K562 (cell line): ENCODE results near the gene DIRAS2.

Experiments used
- CHD2 ChIP-seq: IDR thresholded peaks from 2 replicates; pipeline ENCODE4 v1.6.1; 2011; ENCODE audit warnings: low read depth, low read length
- EP300 ChIP-seq: IDR thresholded peaks from 2 replicates; pipeline ENCODE4 v1.6.1; 2012; ENCODE audit warnings: low read length, improper control_type of control experiment
- FOXP1 ChIP-seq: sonication (generic); formaldehyde crosslinking; IDR thresholded peaks from 2 replicates; pipeline ENCODE4 v1.8.0; 2022; ENCODE audit warnings: mild to moderate bottlenecking, missing genetic modification reagents
- POLR2A ChIP-seq: fragments of 450-650 bp; conservative IDR thresholded peaks from 2 replicates; pipeline ENCODE4 v1.6.1; 2016
- PRDM10 ChIP-seq: fragments of 450-650 bp; IDR thresholded peaks from 2 replicates; pipeline ENCODE4 v1.6.1; 2018; ENCODE audit not compliant: partially characterized antibody
- SP2 ChIP-seq: IDR thresholded peaks from 2 replicates; pipeline ENCODE4 v1.6.1; 2011; ENCODE audit warnings: mild to moderate bottlenecking, low read depth, low read length, moderate library complexity; ENCODE audit not compliant: poor library complexity, severe bottlenecking; ENCODE audit errors: extremely low read depth
- TAL1 ChIP-seq: fragments of 450-650 bp; IDR thresholded peaks from 2 replicates; pipeline ENCODE4 v1.6.1; 2016; ENCODE audit warnings: mild to moderate bottlenecking
- ZNF384 ChIP-seq: IDR thresholded peaks from 2 replicates; pipeline ENCODE4 v1.6.1; 2012; ENCODE audit warnings: low read depth, low read length, improper control_type of control experiment
- ZNF408 ChIP-seq: fragments of 250-450 bp; sonication (Bioruptor Pico); IDR thresholded peaks from 2 replicates; pipeline ENCODE4 v1.4.0; 2020; ENCODE audit warnings: low read depth, mild to moderate bottlenecking, moderate library complexity
- TF ChIP-seq, protein P1 (sequence below): fragments of 450-650 bp; conservative IDR thresholded peaks from 2 replicates; pipeline ENCODE4 v1.6.1; 2016; ENCODE audit warnings: missing genetic modification characterization, low read depth, mild to moderate bottlenecking, missing compliant biosample characterization, moderate library complexity
- TF ChIP-seq, protein P2 (sequence below), 3 experiments: IDR thresholded peaks in 2 of 3; conservative IDR thresholded peaks in 1 of 3; 2 replicates each; pipeline ENCODE4 v1.5.1; 2011 to 2012; ENCODE audit warnings: low read length in 3 of 3, mild to moderate bottlenecking in 3 of 3, control low read depth in 2 of 3, improper control_type of control experiment in 1 of 3, inconsistent platforms in 1 of 3, low read depth in 1 of 3, mixed read lengths in 1 of 3, moderate library complexity in 1 of 3; ENCODE audit not compliant: insufficient read depth in 2 of 3
- TF ChIP-seq, protein P3 (sequence below), 2 experiments: fragments of 450-650 bp; formaldehyde crosslinking in 1 of 2; IDR thresholded peaks; 2 replicates each; pipeline versions ENCODE4 v1.4.0 to v1.6.1; 2014 to 2020; ENCODE audit warnings: mild to moderate bottlenecking in 2 of 2, borderline replicate concordance in 1 of 2, low read depth in 1 of 2

DNA sequence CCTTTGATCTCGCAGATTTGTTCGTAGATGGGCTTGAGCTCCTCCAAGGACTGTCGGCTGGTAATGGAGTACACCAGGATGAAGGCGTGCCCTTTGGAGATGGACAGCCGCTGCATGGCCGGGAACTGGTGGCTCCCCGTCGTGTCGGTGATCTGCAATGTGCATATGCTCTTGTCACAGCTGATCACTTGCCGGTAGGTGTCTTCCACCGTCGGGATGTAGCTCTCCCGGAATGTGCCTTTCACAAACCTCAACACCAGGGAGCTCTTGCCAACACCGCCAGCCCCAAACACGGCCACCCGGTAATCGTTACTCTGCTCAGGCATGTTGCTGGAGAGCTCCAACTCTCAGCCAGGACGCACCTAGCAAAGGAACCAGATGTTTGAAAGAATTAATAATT, 29.1 kb downstream of the DIRAS2 start:
- TF ChIP-seq, protein P1, sequence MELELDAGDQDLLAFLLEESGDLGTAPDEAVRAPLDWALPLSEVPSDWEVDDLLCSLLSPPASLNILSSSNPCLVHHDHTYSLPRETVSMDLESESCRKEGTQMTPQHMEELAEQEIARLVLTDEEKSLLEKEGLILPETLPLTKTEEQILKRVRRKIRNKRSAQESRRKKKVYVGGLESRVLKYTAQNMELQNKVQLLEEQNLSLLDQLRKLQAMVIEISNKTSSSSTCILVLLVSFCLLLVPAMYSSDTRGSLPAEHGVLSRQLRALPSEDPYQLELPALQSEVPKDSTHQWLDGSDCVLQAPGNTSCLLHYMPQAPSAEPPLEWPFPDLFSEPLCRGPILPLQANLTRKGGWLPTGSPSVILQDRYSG (tag), result no peak
- TF ChIP-seq EP300, result no peak
- TF ChIP-seq, protein P2, sequence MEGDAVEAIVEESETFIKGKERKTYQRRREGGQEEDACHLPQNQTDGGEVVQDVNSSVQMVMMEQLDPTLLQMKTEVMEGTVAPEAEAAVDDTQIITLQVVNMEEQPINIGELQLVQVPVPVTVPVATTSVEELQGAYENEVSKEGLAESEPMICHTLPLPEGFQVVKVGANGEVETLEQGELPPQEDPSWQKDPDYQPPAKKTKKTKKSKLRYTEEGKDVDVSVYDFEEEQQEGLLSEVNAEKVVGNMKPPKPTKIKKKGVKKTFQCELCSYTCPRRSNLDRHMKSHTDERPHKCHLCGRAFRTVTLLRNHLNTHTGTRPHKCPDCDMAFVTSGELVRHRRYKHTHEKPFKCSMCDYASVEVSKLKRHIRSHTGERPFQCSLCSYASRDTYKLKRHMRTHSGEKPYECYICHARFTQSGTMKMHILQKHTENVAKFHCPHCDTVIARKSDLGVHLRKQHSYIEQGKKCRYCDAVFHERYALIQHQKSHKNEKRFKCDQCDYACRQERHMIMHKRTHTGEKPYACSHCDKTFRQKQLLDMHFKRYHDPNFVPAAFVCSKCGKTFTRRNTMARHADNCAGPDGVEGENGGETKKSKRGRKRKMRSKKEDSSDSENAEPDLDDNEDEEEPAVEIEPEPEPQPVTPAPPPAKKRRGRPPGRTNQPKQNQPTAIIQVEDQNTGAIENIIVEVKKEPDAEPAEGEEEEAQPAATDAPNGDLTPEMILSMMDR (IDR thresholded peaks at IDR 0.05 in 2 of 3, conservative IDR thresholded peaks at IDR 0.05 in 1 of 3; ENCODE audit: insufficient read depth in 2 of 3, low read depth in 1 of 3, low read length in 3 of 3), result no peak
- no peak for TF ChIP-seq ZNF384
- no peak for TF ChIP-seq FOXP1 (CRISPR knock-in tag)
- TF ChIP-seq POLR2A, result no peak
- TF ChIP-seq, protein P3, sequence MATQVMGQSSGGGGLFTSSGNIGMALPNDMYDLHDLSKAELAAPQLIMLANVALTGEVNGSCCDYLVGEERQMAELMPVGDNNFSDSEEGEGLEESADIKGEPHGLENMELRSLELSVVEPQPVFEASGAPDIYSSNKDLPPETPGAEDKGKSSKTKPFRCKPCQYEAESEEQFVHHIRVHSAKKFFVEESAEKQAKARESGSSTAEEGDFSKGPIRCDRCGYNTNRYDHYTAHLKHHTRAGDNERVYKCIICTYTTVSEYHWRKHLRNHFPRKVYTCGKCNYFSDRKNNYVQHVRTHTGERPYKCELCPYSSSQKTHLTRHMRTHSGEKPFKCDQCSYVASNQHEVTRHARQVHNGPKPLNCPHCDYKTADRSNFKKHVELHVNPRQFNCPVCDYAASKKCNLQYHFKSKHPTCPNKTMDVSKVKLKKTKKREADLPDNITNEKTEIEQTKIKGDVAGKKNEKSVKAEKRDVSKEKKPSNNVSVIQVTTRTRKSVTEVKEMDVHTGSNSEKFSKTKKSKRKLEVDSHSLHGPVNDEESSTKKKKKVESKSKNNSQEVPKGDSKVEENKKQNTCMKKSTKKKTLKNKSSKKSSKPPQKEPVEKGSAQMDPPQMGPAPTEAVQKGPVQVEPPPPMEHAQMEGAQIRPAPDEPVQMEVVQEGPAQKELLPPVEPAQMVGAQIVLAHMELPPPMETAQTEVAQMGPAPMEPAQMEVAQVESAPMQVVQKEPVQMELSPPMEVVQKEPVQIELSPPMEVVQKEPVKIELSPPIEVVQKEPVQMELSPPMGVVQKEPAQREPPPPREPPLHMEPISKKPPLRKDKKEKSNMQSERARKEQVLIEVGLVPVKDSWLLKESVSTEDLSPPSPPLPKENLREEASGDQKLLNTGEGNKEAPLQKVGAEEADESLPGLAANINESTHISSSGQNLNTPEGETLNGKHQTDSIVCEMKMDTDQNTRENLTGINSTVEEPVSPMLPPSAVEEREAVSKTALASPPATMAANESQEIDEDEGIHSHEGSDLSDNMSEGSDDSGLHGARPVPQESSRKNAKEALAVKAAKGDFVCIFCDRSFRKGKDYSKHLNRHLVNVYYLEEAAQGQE (IDR thresholded peaks at IDR 0.05; ENCODE audit: borderline replicate concordance), result no peak
- TF ChIP-seq, protein P3 (CRISPR knock-in tag; IDR thresholded peaks at IDR 0.05; ENCODE audit: low read depth), result no peak
- TF ChIP-seq CHD2, result no peak
- no peak for TF ChIP-seq PRDM10
- TF ChIP-seq ZNF408 (CRISPR knock-in tag), result no peak
- TF ChIP-seq SP2, result no peak
- TF ChIP-seq TAL1, result no peak
